HCT116 (cell line): ENCODE data around the gene FARP1. TPM values are rescaled to one million over a fixed set of nuclear protein-coding genes. Genes with fewer than 3 reads are reported as not detected.

Experiments
- ATAC-seq: fragments of 200-7000 bp; cut with Tn5 transposase; 2 replicates; pipeline ENCODE4 v1.9.1; 2020; ENCODE audit warnings: mild to moderate bottlenecking, moderate library complexity
- BruUV-seq: library from RNA; stranded (reverse); fragments of 400-500 nt; replicated peaks from 2 replicates; lab custom pipeline; 2021; lab: Mats Ljungman, UMichigan
- CTCF ChIA-PET: fragments of 300-600 bp; sonication (Branson Sonifier 250); formaldehyde crosslinking; loops from one replicate; lab custom pipeline; 2021; ENCODE audit warnings: antibody characterized with exemption; lab: Charles Lee
- POLR2A ChIA-PET: fragments of 300-600, 350-600 bp; sonication (Branson Sonifier 250); formaldehyde crosslinking; loops from one replicate; lab custom pipeline; 2021; ENCODE audit warnings: antibody characterized with exemption; lab: Charles Lee
- RAD21 ChIA-PET, 2 experiments: fragments of 300-600 bp; sonication (Branson Sonifier 250); formaldehyde crosslinking; loops; one replicate each; lab custom pipeline; 2023; ENCODE audit warnings: low total read pairs in 2 of 2; ENCODE audit not compliant: uncharacterized antibody in 2 of 2, unreplicated experiment in 2 of 2, low non-redundant PET in 1 of 2; lab: Charles Lee
- DNase-seq: peaks from one replicate; pipeline ENCODE4 v3.0.0-alpha.2; 2010; ENCODE audit warnings: low read depth, low spot score
- H2AFZ ChIP-seq: fragments of 200-600 bp; shearing (Covaris generic), sonication (generic); 2 replicates; pipeline ENCODE4 v1.6.1; 2017; ENCODE audit warnings: low read depth, mixed run types, mixed read lengths, antibody characterized with exemption, low read length; ENCODE audit not compliant: poor library complexity, severe bottlenecking
- H3K27ac ChIP-seq: 2 replicates; pipeline ENCODE4 v1.5.1; 2012; ENCODE audit warnings: low read depth, low read length
- H3K27me3 ChIP-seq: fragments of 200-600 bp; sonication (generic); 2 replicates; pipeline ENCODE4 v1.6.1; 2016; ENCODE audit warnings: mixed run types, low read length, mixed read lengths; ENCODE audit not compliant: insufficient read depth
- H3K36me3 ChIP-seq, 2 experiments: fragments of 200-500 bp in 1 of 2; fragments of 200-600 bp in 1 of 2; sonication (Bioruptor generic) in 1 of 2; sonication (generic) in 1 of 2; 2 replicates each; pipeline versions ENCODE4 v1.5.1 to v1.6.1; 2014 to 2016; ENCODE audit warnings: low read length in 2 of 2, inconsistent platforms in 1 of 2, mixed read lengths in 1 of 2, mixed run types in 1 of 2; ENCODE audit not compliant: insufficient read depth in 2 of 2, control insufficient read depth in 1 of 2
- H3K4me1 ChIP-seq, 2 experiments: fragments of 200-600 bp in 1 of 2; sonication (generic) in 1 of 2; 2 replicates each; pipeline versions ENCODE4 v1.5.1 to v1.6.1; 2012 to 2017; ENCODE audit warnings: low read length in 2 of 2, inconsistent platforms in 1 of 2, mild to moderate bottlenecking in 1 of 2, mixed read lengths in 1 of 2, mixed run types in 1 of 2, moderate library complexity in 1 of 2; ENCODE audit not compliant: insufficient read depth in 2 of 2, control insufficient read depth in 1 of 2
- H3K4me2 ChIP-seq: fragments of 200-600 bp; sonication (generic); 2 replicates; pipeline ENCODE4 v1.6.1; 2017; ENCODE audit warnings: mixed run types, low read length, mixed read lengths
- H3K4me3 ChIP-seq, 2 experiments: fragments of 200-600 bp in 1 of 2; sonication (generic) in 1 of 2; replicated peaks in 1 of 2; 2 replicates each; pipeline ENCODE4 v1.5.1; 2011 to 2016; ENCODE audit warnings: low read length in 2 of 2, control low read depth in 1 of 2, low read depth in 1 of 2, mild to moderate bottlenecking in 1 of 2, mixed read lengths in 1 of 2, mixed run types in 1 of 2
- H3K79me2 ChIP-seq: fragments of 200-600 bp; sonication (generic); 2 replicates; pipeline ENCODE4 v1.6.1; 2017; ENCODE audit warnings: mild to moderate bottlenecking, mixed run types, low read length, moderate library complexity, mixed read lengths; ENCODE audit not compliant: insufficient read depth
- H3K9ac ChIP-seq: fragments of 200-600 bp; sonication (generic); 2 replicates; pipeline ENCODE4 v1.6.1; 2016; ENCODE audit warnings: low read length, mixed read lengths
- H3K9me2 ChIP-seq: fragments of 200-600 bp; sonication (generic), shearing (Covaris generic); 2 replicates; pipeline ENCODE4 v1.6.1; 2017; ENCODE audit warnings: mixed run types, mild to moderate bottlenecking, moderate library complexity; ENCODE audit not compliant: insufficient read depth
- H3K9me3 ChIP-seq, 2 experiments: fragments of 200-500 bp in 1 of 2; fragments of 200-600 bp in 1 of 2; sonication (Bioruptor generic) in 1 of 2; sonication (generic) in 1 of 2; 2 replicates each; pipeline ENCODE4 v1.6.1; 2014 to 2017; ENCODE audit warnings: low read length in 2 of 2, mixed read lengths in 2 of 2, inconsistent platforms in 1 of 2, low read depth in 1 of 2, mild to moderate bottlenecking in 1 of 2, mixed run types in 1 of 2, moderate library complexity in 1 of 2; ENCODE audit not compliant: control insufficient read depth in 1 of 2, insufficient read depth in 1 of 2
- H4K20me1 ChIP-seq: fragments of 200-600 bp; sonication (generic), shearing (Covaris generic); 2 replicates; pipeline ENCODE4 v1.6.1; 2017; ENCODE audit warnings: mixed run types, mild to moderate bottlenecking, moderate library complexity; ENCODE audit not compliant: insufficient read depth
- CEBPB ChIP-seq: IDR thresholded peaks from 2 replicates; pipeline ENCODE4 v1.6.1; 2012; ENCODE audit warnings: low read depth
- ELF1 ChIP-seq: IDR thresholded peaks from 2 replicates; pipeline ENCODE4 v1.6.1; 2012; ENCODE audit warnings: low read depth, borderline replicate concordance
- EZH2 ChIP-seq: fragments of 200-600 bp; sonication (generic); IDR thresholded peaks from 2 replicates; pipeline ENCODE4 v1.6.1; 2017; ENCODE audit warnings: antibody characterized with exemption, mixed run types
- POLR2A ChIP-seq: IDR thresholded peaks from 2 replicates; pipeline ENCODE4 v1.7.0; 2011; ENCODE audit warnings: borderline replicate concordance; ENCODE audit not compliant: insufficient read depth, insufficient read length; ENCODE audit errors: extremely low read depth
- SP1 ChIP-seq: IDR thresholded peaks from 2 replicates; pipeline ENCODE4 v1.6.1; 2012; ENCODE audit warnings: low read depth
- ZNF274 ChIP-seq: fragments of 200-500 bp; sonication (Bioruptor generic); IDR thresholded peaks from 2 replicates; pipeline ENCODE4 v1.6.1; 2014; ENCODE audit warnings: mild to moderate bottlenecking, low read depth, low read length, inconsistent platforms
- intact Hi-C: fragments of 100-400 bp; cut with micrococcal nuclease; formaldehyde crosslinking; loops from 2 replicates; pipeline ENCODE4 v1.10.0; 2022
- total RNA-seq: library from RNA; stranded (reverse); gene quantifications from one replicate; pipeline ENCODE4 v1.2.1, GENCODE V29; 2021; ENCODE audit not compliant: unreplicated experiment
- TF ChIP-seq, protein P1 (sequence below): IDR thresholded peaks from 2 replicates; pipeline ENCODE4 v1.6.1; 2012; ENCODE audit warnings: low read depth

The FARP1 gene
- total RNA-seq, 1 experiment from 2014 or later = 30.5 TPM

DNA sequence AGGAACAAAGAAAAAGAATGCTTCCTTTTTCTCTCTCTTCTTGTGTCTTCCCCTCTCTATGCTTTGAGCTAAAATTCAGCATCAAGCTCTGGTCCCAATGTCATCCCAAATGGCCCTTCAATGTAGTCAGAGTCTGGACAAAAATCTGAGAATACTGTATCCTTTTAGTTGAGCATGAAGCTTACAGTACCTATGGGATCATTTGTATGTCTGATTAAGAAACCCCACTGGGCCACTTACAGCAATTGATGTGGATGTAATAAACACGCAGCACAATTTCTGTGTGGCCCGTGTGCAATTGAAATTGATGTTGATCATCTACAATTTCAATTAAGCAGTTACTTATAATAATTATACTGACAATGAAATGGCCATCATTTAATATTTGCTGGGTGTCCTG is 223.1 kb downstream of the FARP1 start:
- BruUV-seq = no TSS peak
- TF ChIP-seq, protein P1, sequence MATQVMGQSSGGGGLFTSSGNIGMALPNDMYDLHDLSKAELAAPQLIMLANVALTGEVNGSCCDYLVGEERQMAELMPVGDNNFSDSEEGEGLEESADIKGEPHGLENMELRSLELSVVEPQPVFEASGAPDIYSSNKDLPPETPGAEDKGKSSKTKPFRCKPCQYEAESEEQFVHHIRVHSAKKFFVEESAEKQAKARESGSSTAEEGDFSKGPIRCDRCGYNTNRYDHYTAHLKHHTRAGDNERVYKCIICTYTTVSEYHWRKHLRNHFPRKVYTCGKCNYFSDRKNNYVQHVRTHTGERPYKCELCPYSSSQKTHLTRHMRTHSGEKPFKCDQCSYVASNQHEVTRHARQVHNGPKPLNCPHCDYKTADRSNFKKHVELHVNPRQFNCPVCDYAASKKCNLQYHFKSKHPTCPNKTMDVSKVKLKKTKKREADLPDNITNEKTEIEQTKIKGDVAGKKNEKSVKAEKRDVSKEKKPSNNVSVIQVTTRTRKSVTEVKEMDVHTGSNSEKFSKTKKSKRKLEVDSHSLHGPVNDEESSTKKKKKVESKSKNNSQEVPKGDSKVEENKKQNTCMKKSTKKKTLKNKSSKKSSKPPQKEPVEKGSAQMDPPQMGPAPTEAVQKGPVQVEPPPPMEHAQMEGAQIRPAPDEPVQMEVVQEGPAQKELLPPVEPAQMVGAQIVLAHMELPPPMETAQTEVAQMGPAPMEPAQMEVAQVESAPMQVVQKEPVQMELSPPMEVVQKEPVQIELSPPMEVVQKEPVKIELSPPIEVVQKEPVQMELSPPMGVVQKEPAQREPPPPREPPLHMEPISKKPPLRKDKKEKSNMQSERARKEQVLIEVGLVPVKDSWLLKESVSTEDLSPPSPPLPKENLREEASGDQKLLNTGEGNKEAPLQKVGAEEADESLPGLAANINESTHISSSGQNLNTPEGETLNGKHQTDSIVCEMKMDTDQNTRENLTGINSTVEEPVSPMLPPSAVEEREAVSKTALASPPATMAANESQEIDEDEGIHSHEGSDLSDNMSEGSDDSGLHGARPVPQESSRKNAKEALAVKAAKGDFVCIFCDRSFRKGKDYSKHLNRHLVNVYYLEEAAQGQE = no peak
- no peak for TF ChIP-seq SP1
- Histone ChIP-seq H3K4me3 (no peak overlapping the region), H3K79me2 (no peaks in the 10 kb centered on the region), H3K9me3 (no peaks in the 10 kb centered on the region), H3K4me1 (no peaks in the 10 kb centered on the region), H3K4me2 (no peak overlapping the region), H3K9ac (no peak overlapping the region), H4K20me1 (no peaks in the 10 kb centered on the region), H3K9me2 (no peaks in the 10 kb centered on the region), H3K27ac (no peak overlapping the region), H3K36me3 (no peaks in the 10 kb centered on the region), H3K27me3 (no peaks in the 10 kb centered on the region), H2AFZ (no peak overlapping the region)
- POLR2A ChIA-PET = no interaction called here
- intact Hi-C loops = no loop called here
- CTCF ChIA-PET = no interaction called here
- DNase-seq (no peak), ATAC-seq (no peak)
- RAD21 ChIA-PET = no interaction called here

DNA sequence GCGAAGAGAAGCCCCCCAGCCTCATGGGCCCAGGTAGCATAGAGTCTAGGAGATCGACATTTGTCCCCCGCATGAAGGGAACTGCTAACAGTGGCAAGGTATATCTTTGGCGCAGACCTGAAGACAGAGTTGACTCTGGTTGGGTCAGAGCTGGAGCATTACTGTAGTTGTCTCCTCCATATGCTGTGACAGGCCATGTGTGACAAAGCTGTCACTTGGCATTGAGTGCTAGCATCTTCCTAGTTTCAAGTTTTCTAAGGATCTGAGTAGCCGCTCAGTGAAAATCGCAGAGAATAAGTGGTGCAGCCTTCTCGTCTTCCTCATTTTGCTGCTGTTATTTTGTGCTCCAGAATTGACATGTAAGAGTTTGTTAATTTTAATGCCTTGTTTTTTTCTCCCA is 223.5 kb downstream of the FARP1 start:
- Histone ChIP-seq H2AFZ (no peak overlapping the region), H3K4me1 (no peaks in the 10 kb centered on the region), H3K9me3 (no peaks in the 10 kb centered on the region), H3K9me2 (no peaks in the 10 kb centered on the region), H3K79me2 (no peaks in the 10 kb centered on the region), H3K27ac (no peak overlapping the region), H3K27me3 (no peaks in the 10 kb centered on the region), H3K4me3 (no peak overlapping the region), H3K9ac (no peak overlapping the region), H3K4me2 (no peak overlapping the region), H3K36me3 (no peaks in the 10 kb centered on the region), H4K20me1 (no peaks in the 10 kb centered on the region)
- DNase-seq (no peak), ATAC-seq (no peak)
- intact Hi-C loops = no loop called here
- CTCF ChIA-PET = no interaction called here
- no peak for TF ChIP-seq EZH2
- TF ChIP-seq POLR2A = no peak
- no peak for TF ChIP-seq ELF1
- TF ChIP-seq ZNF274 = no peak
- TF ChIP-seq CEBPB = no peak
- RAD21 ChIA-PET = no interaction called here
- no TSS peak for BruUV-seq
- POLR2A ChIA-PET = no interaction called here
